ENCODE measurements around the gene PLA2G4F.

GRCh38 chr15:42146551-42147430 is 9.6 kb downstream of the PLA2G4F start:
- no peak for TF ChIP-seq EP300 (IDR thresholded peaks at IDR 0.05)
- no peak for TF ChIP-seq CTCF (IDR thresholded peaks at IDR 0.05)
